ENCODE measurements around the gene SIPA1L3.
"Not testable (repeated sequence)": the region's sequence is repeated elsewhere in the genome, so short reads cannot be mapped to it uniquely, and the experiment has no call there.

SIPA1L3 gene

GRCh38 chr19:38229585-38230073 is 322.6 kb downstream of the SIPA1L3 start:
- no peaks in the 10 kb centered on the region for H3K36me3 ChIP-seq
- peak overlapping the region; percentile 100 for H3K4me2 ChIP-seq
- H3K4me1 ChIP-seq: peaks cover 30% of the 10 kb centered on the region
- no peaks in the 10 kb centered on the region for H3K9me3 ChIP-seq
- no peak overlapping the region for H3K27ac ChIP-seq
- H4K20me1 ChIP-seq: 0 out of 2 replicates have a peak, but pooled peaks cover 10% of the 10 kb centered on the region
- H3K4me3 ChIP-seq: peak overlapping the region; percentile 72
- H3K27me3 ChIP-seq: peaks cover 30% of the 10 kb centered on the region
- no peak overlapping the region for H3K9ac ChIP-seq
- no peak for TF ChIP-seq Cebpa-rat (IDR thresholded peaks at IDR 0.05)

- not testable (repeated sequence) for H3K4me3 ChIP-seq, H3K27ac ChIP-seq, H3K9me3 ChIP-seq, H3K36me3 ChIP-seq, H4K20me1 ChIP-seq, H3K9ac ChIP-seq, H3K4me2 ChIP-seq
- peaks cover 30% of the 10 kb centered on the region for H3K4me1 ChIP-seq
- peaks cover 30% of the 10 kb centered on the region for H3K27me3 ChIP-seq
Measured at GRCh38 chr19:38230506-38231133, 323.6 kb downstream of the SIPA1L3 start.

- H3K4me2 ChIP-seq: no peak overlapping the region
- no peaks in the 10 kb centered on the region for H3K9me3 ChIP-seq
- H3K27me3 ChIP-seq: peaks cover 30% of the 10 kb centered on the region
- no peak overlapping the region for H3K27ac ChIP-seq
- no peak for TF ChIP-seq Cebpa-rat (IDR thresholded peaks at IDR 0.05)
- no peak overlapping the region for H3K9ac ChIP-seq
- no peaks in the 10 kb centered on the region for H3K36me3 ChIP-seq
- no peak overlapping the region for H3K4me3 ChIP-seq
- H4K20me1 ChIP-seq: 0 out of 2 replicates have a peak, but pooled peaks cover 10% of the 10 kb centered on the region
- H3K4me1 ChIP-seq: peaks cover 23% of the 10 kb centered on the region
Measured at GRCh38 chr19:38231918-38232317, 324.9 kb downstream of the SIPA1L3 start.

GRCh38 chr19:38233740-38234251 is 326.8 kb downstream of the SIPA1L3 start:
- H3K27ac ChIP-seq: no peak overlapping the region
- 0 out of 2 replicates have a peak, but pooled peaks cover 10% of the 10 kb centered on the region for H4K20me1 ChIP-seq
- H3K9ac ChIP-seq: no peak overlapping the region
- no peaks in the 10 kb centered on the region for H3K9me3 ChIP-seq
- H3K27me3 ChIP-seq: peaks cover 19% of the 10 kb centered on the region
- TF ChIP-seq Cebpa-rat (IDR thresholded peaks at IDR 0.05): no peak
- peaks cover 10% of the 10 kb centered on the region; the same call in 1 of the 2 replicates for H3K4me1 ChIP-seq
- H3K36me3 ChIP-seq: no peaks in the 10 kb centered on the region
- H3K4me2 ChIP-seq: no peak overlapping the region
- H3K4me3 ChIP-seq: no peak overlapping the region

GRCh38 chr19:38234615-38235014 is 327.6 kb downstream of the SIPA1L3 start:
- Histone ChIP-seq H3K4me2 (no peak overlapping the region), H3K36me3 (no peaks in the 10 kb centered on the region), H3K9ac (no peak overlapping the region), H3K9me3 (no peaks in the 10 kb centered on the region), H4K20me1 (0 out of 2 replicates have a peak, but pooled peaks cover 10% of the 10 kb centered on the region), H3K27me3 (peaks cover 15% of the 10 kb centered on the region; the same call in 1 of the 2 replicates), H3K27ac (no peak overlapping the region), H3K4me1 (peaks cover 5% of the 10 kb centered on the region; the same call in 1 of the 2 replicates), H3K4me3 (no peak overlapping the region)
- TF ChIP-seq Cebpa-rat (IDR thresholded peaks at IDR 0.05): no peak

- Histone ChIP-seq H3K4me1 (peaks cover 11% of the 10 kb centered on the region; the same call in 1 of the 2 replicates), H3K4me2 (no peak overlapping the region), H3K9ac (no peak overlapping the region), H3K27ac (no peak overlapping the region), H3K36me3 (no peaks in the 10 kb centered on the region), H4K20me1 (no peaks in the 10 kb centered on the region), H3K9me3 (no peaks in the 10 kb centered on the region), H3K27me3 (no peaks in the 10 kb centered on the region), H3K4me3 (no peak overlapping the region)
- no peak for TF ChIP-seq Cebpa-rat (IDR thresholded peaks at IDR 0.05)
Measured at GRCh38 chr19:38239816-38240215, 332.8 kb downstream of the SIPA1L3 start.

GRCh38 chr19:38243279-38243673 is 336.3 kb downstream of the SIPA1L3 start:
- Histone ChIP-seq H3K9ac (0 out of 2 replicates have a peak overlapping the region, but pooled peaks have one; percentile 19), H3K4me2 (peak overlapping the region; percentile 63)

GRCh38 chr19:38245826-38246498 is 339.0 kb downstream of the SIPA1L3 start:
- H3K27me3 ChIP-seq: no peaks in the 10 kb centered on the region
- no peaks in the 10 kb centered on the region for H3K9me3 ChIP-seq
- no peaks in the 10 kb centered on the region for H4K20me1 ChIP-seq
- H3K4me2 ChIP-seq: no peak overlapping the region
- no peak overlapping the region for H3K27ac ChIP-seq
- H3K4me3 ChIP-seq: no peak overlapping the region
- no peak overlapping the region for H3K9ac ChIP-seq
- peaks cover 10% of the 10 kb centered on the region for H3K36me3 ChIP-seq
- TF ChIP-seq Cebpa-rat (IDR thresholded peaks at IDR 0.05): no peak
- H3K4me1 ChIP-seq: peaks cover 40% of the 10 kb centered on the region

More at GRCh38 chr19:38243279-38243673, 336.3 kb downstream of the SIPA1L3 start:
- peaks cover 7% of the 10 kb centered on the region for H3K36me3 ChIP-seq
- H3K27me3 ChIP-seq: no peaks in the 10 kb centered on the region
- H3K4me3 ChIP-seq: no peak overlapping the region
- peaks cover 27% of the 10 kb centered on the region for H3K4me1 ChIP-seq
- 0 out of 2 replicates have a peak overlapping the region, but pooled peaks have one; percentile 26 for H3K27ac ChIP-seq
- no peak for TF ChIP-seq Cebpa-rat (IDR thresholded peaks at IDR 0.05)
- H3K9me3 ChIP-seq: no peaks in the 10 kb centered on the region
- no peaks in the 10 kb centered on the region for H4K20me1 ChIP-seq

GRCh38 chr19:38247126-38247525 is 340.1 kb downstream of the SIPA1L3 start:
- Histone ChIP-seq H3K9me3 (no peaks in the 10 kb centered on the region), H3K27ac (no peak overlapping the region), H3K9ac (no peak overlapping the region), H3K4me1 (peaks cover 51% of the 10 kb centered on the region), H3K36me3 (peaks cover 10% of the 10 kb centered on the region), H3K27me3 (no peaks in the 10 kb centered on the region), H3K4me2 (no peak overlapping the region), H3K4me3 (no peak overlapping the region), H4K20me1 (no peaks in the 10 kb centered on the region)
- no peak for TF ChIP-seq Cebpa-rat (IDR thresholded peaks at IDR 0.05)

Measured in BLaER1 (cell line).